Tibial artery (tissue), 4 donors: ENCODE measurements around the gene COQ6.
"Not testable (repeated sequence)": the region's sequence is repeated elsewhere in the genome, so short reads cannot be mapped to it uniquely, and the experiment has no call there.

Experiments
- DNase-seq, 2 donors: peaks; one replicate each; pipeline ENCODE4 v3.0.0-alpha.2; 2019
- H3K27ac ChIP-seq, 2 donors: fragments of 200-600 bp; sonication (generic) in 1 of 2; 1 replicate in 1 of 2; 2 replicates in 1 of 2; pipeline ENCODE4 v1.5.1; 2018 to 2019; ENCODE audit warnings: mild to moderate bottlenecking in 1 of 2
- H3K27me3 ChIP-seq, 2 donors: fragments of 200-600 bp; sonication (generic) in 1 of 2; one replicate each; pipeline versions ENCODE4 v1.5.1 to v1.6.0; 2016 to 2019
- H3K36me3 ChIP-seq, 3 donors: fragments of 200-600 bp; sonication (generic) in 2 of 3; one replicate each; pipeline ENCODE4 v1.5.1; 2016 to 2019; ENCODE audit warnings: mild to moderate bottlenecking in 2 of 3
- H3K4me1 ChIP-seq, 4 donors: fragments of 200-600 bp; sonication (generic) in 2 of 4; 1 replicate in 3 of 4; 2 replicates in 1 of 4; pipeline ENCODE4 v1.5.1; 2016 to 2019
- H3K4me3 ChIP-seq, 2 donors: fragments of 200-600 bp; sonication (generic) in 1 of 2; 1 replicate in 1 of 2; 2 replicates in 1 of 2; pipeline ENCODE4 v1.5.1; 2018 to 2019; ENCODE audit warnings: mild to moderate bottlenecking in 2 of 2
- H3K9me3 ChIP-seq, 3 donors: fragments of 200-600 bp; sonication (generic) in 1 of 3; one replicate each; pipeline ENCODE4 v1.5.1; 2016 to 2019
- CTCF ChIP-seq, 2 experiments: fragments of 200-600 bp in 1 of 2; fragments of 450-650 bp in 1 of 2; IDR thresholded peaks; one replicate each; pipeline ENCODE4 v1.5.1; 2017 to 2019; ENCODE audit warnings: antibody characterized with exemption in 2 of 2, mild to moderate bottlenecking in 1 of 2, moderate library complexity in 1 of 2
- intact Hi-C: fragments of 100-400 bp; cut with DNase I; formaldehyde crosslinking; loops from one replicate; pipeline ENCODE4 v1.15.0; 2023; ENCODE audit warnings: low total_unique reads

The COQ6 gene

GRCh38 chr14:73997108-73997943, 47.2 kb downstream of the COQ6 start:
- TF ChIP-seq CTCF (IDR thresholded peaks at IDR 0.05), result no peak
- Histone ChIP-seq H3K27ac (no peak overlapping the region), H3K9me3 (no peaks in the 10 kb centered on the region), H3K4me1 (no peaks in the 10 kb centered on the region), H3K4me3 (no peak overlapping the region), H3K27me3 (no peaks in the 10 kb centered on the region), H3K36me3 (peaks cover 4 to 21% (median 7%) of the 10 kb centered on the region in 3 donors)
- intact Hi-C loops, result no loop called here
- DNase-seq, result no peak

- Histone ChIP-seq H3K27me3 (no peaks in the 10 kb centered on the region), H3K27ac (no peak overlapping the region), H3K36me3 (peaks cover 4 to 21% (median 7%) of the 10 kb centered on the region in 3 donors), H3K4me3 (no peak overlapping the region), H3K9me3 (no peaks in the 10 kb centered on the region), H3K4me1 (no peaks in the 10 kb centered on the region)
- TF ChIP-seq CTCF (IDR thresholded peaks at IDR 0.05), result no peak
- intact Hi-C loops, result no loop called here
- DNase-seq, result no peak
These were observed 47.9 kb downstream of the COQ6 start for GRCh38 chr14:73997944-73998447.

GRCh38 chr14:73998726-73999125, 48.6 kb downstream of the COQ6 start:
- H3K36me3 ChIP-seq, result peaks cover 4 to 26% (median 7%) of the 10 kb centered on the region in 3 donors
- H3K4me3 ChIP-seq, result no peak overlapping the region
- H3K27ac ChIP-seq, result no peak overlapping the region
- no peak for TF ChIP-seq CTCF (IDR thresholded peaks at IDR 0.05)
- no peak for DNase-seq
- H3K9me3 ChIP-seq, result no peaks in the 10 kb centered on the region
- intact Hi-C loops, result no loop called here
- H3K4me1 ChIP-seq, result no peaks in the 10 kb centered on the region
- H3K27me3 ChIP-seq, result no peaks in the 10 kb centered on the region

GRCh38 chr14:74005664-74006063, 55.6 kb downstream of the COQ6 start:
- H3K4me1 ChIP-seq, H3K27ac ChIP-seq, H3K4me3 ChIP-seq, DNase-seq, H3K27me3 ChIP-seq, intact Hi-C loops, H3K9me3 ChIP-seq: not testable (repeated sequence)
- peaks cover 13 to 51% (median 17%) of the 10 kb centered on the region in 3 donors for H3K36me3 ChIP-seq

GRCh38 chr14:74008843-74009499, 58.9 kb downstream of the COQ6 start:
- H3K27ac ChIP-seq, result no peak overlapping the region
- no peak for DNase-seq
- H3K9me3 ChIP-seq, result no peaks in the 10 kb centered on the region
- no peak overlapping the region for H3K4me3 ChIP-seq
- peaks cover 13 to 59% (median 19%) of the 10 kb centered on the region in 3 donors for H3K36me3 ChIP-seq
- no peaks in the 10 kb centered on the region for H3K4me1 ChIP-seq
- intact Hi-C loops, result no loop called here
- no peak for TF ChIP-seq CTCF (IDR thresholded peaks at IDR 0.05)
- no peaks in the 10 kb centered on the region for H3K27me3 ChIP-seq
